Fibroblast of villous mesenchyme (primary cell): Measurements from ENCODE around the gene PRM3. TPM values are rescaled to one million over a fixed set of nuclear protein-coding genes. Genes with fewer than 3 reads are reported as not detected.
A peak's percentile ranks its signal among the peaks of the same experiment; 100 is the strongest.

Experiments
- DNase-seq: peaks from one replicate; pipeline ENCODE4 v3.0.0-alpha.2; 2010; ENCODE audit warnings: low read depth
- H3K4me3 ChIP-seq: 2 replicates; pipeline ENCODE4 v1.5.1; 2011; ENCODE audit warnings: low read depth, mild to moderate bottlenecking, low read length
- CTCF ChIP-seq: IDR thresholded peaks from 2 replicates; pipeline ENCODE4 v1.5.1; 2012; ENCODE audit warnings: low read depth, mild to moderate bottlenecking, low read length; ENCODE audit not compliant: insufficient read depth
- total RNA-seq: library from RNA; depleted of rRNA; stranded (reverse); fragments of >200 nt; gene quantifications from 2 replicates; pipeline ENCODE4 v1.2.3, GENCODE V29; 2012

The PRM3 gene
- total RNA-seq, 1 donor: not detected

GRCh38 chr16:11256661-11257130 is 16.7 kb downstream of the PRM3 start:
- DNase-seq: peak; percentile 73
- peak overlapping the region; percentile 75 for H3K4me3 ChIP-seq
- TF ChIP-seq CTCF: no peak

GRCh38 chr16:11255737-11256660 is 17.4 kb downstream of the PRM3 start, which contains the start of gene SOCS1:
TSS of gene SOCS1 (minus strand) at chr16:11256204. CDS start at chr16:11255478, 726 bp downstream.
- peak; percentile 91 for DNase-seq
- H3K4me3 ChIP-seq: peak within 1 kb of the TSS; percentile 76
- peak; percentile 77 for TF ChIP-seq CTCF

GRCh38 chr16:11254913-11255736 is 18.3 kb downstream of the PRM3 start:
- DNase-seq: peak; percentile 53

GRCh38 chr16:11253995-11254912 is 19.2 kb downstream of the PRM3 start:
- H3K4me3 ChIP-seq: peak overlapping the region; percentile 76
- DNase-seq: no peak
- no peak for TF ChIP-seq CTCF

More at GRCh38 chr16:11254913-11255736, 18.3 kb downstream of the PRM3 start:
- peak overlapping the region; percentile 76 for H3K4me3 ChIP-seq
- TF ChIP-seq CTCF: peak; percentile 4

- peak; percentile 66 for DNase-seq
- no peak for TF ChIP-seq CTCF
- peak overlapping the region; percentile 76 for H3K4me3 ChIP-seq
Measured at GRCh38 chr16:11253009-11253994, 20.1 kb downstream of the PRM3 start.
